Measurements from ENCODE around the gene SSRP1.

GRCh38 chr11:57299150-57299737 is 36.4 kb downstream of the SSRP1 start:
- no peak for TF ChIP-seq MAX (IDR thresholded peaks at IDR 0.05)
- TF ChIP-seq RAD21 (conservative IDR thresholded peaks at IDR 0.05 in 1 of 2, IDR thresholded peaks at IDR 0.05 in 1 of 2) = no peak
- no peak for TF ChIP-seq CTCF (IDR thresholded peaks at IDR 0.05)
- no peak for TF ChIP-seq POLR2A (IDR thresholded peaks at IDR 0.05; ENCODE audit: low read length)
- no peak for TF ChIP-seq JUNB (IDR thresholded peaks at IDR 0.05)
- no peak for TF ChIP-seq CEBPB (IDR thresholded peaks at IDR 0.05)
- TF ChIP-seq REST (IDR thresholded peaks at IDR 0.05) = no peak
- no peak for TF ChIP-seq CHD2 (IDR thresholded peaks at IDR 0.05; ENCODE audit: low read length, partially characterized antibody)

Measured in A549 (cell line).